HepG2 (cell line): ENCODE measurements around the gene PRPF18. TPM values are rescaled to one million over a fixed set of nuclear protein-coding genes. Genes with fewer than 3 reads are reported as not detected.

ENCODE experiments used
- ATAC-seq: fragments of 200-7000 bp; cut with Tn5 transposase; 3 replicates; pipeline ENCODE4 v1.9.1; 2020; ENCODE audit warnings: mild to moderate bottlenecking, moderate library complexity
- BruUV-seq: library from RNA; stranded (reverse); fragments of 400-500 nt; replicated peaks from 2 replicates; lab custom pipeline; 2021; lab: Mats Ljungman, UMichigan
- CTCF ChIA-PET: fragments of 300-600 bp; formaldehyde crosslinking; extraction: SDS; loops from one replicate; lab custom pipeline; 2021; ENCODE audit warnings: low total read pairs, inconsistent platforms, low intra/inter-chr PET ratio; lab: Yijun Ruan, JAX
- POLR2A ChIA-PET: fragments of 350-600 bp; sonication (Branson Sonifier 250); formaldehyde crosslinking; loops from one replicate; lab custom pipeline; 2020; ENCODE audit warnings: antibody characterized with exemption, inconsistent platforms; lab: Yijun Ruan, JAX
- DNase-seq: peaks from one replicate; pipeline ENCODE4 v3.0.0-alpha.2; 2015; ENCODE audit warnings: low spot score
- FAIRE-seq: peaks from 3 replicates; lab custom pipeline; 2011; peaks lifted over from hg19 to GRCh38; lab: Jason Lieb, UNC
- H2AFZ ChIP-seq: one replicate; pipeline ENCODE4 v1.6.1; 2011; ENCODE audit warnings: low read length, inconsistent platforms
- H3K27ac ChIP-seq: fragments of 300-600 bp; 3 replicates; pipeline ENCODE4 v1.8.0; 2011; ENCODE audit warnings: mixed run types, mild to moderate bottlenecking, mixed read lengths, low read length, inconsistent platforms; ENCODE audit not compliant: insufficient read depth; ENCODE audit errors: extremely low read length
- H3K27me3 ChIP-seq, 2 experiments: fragments of 200-600 bp in 1 of 2; 2 replicates in 1 of 2; 3 replicates in 1 of 2; pipeline versions ENCODE4 v1.6.0 to v1.8.0; 2011; ENCODE audit warnings: low read length in 2 of 2, mild to moderate bottlenecking in 2 of 2, moderate library complexity in 2 of 2, inconsistent platforms in 1 of 2; ENCODE audit not compliant: insufficient read depth in 2 of 2, control insufficient read depth in 1 of 2
- H3K36me3 ChIP-seq, 2 experiments: fragments of 200-600 bp in 1 of 2; replicated peaks in 1 of 2; 2 replicates in 1 of 2; 3 replicates in 1 of 2; pipeline versions ENCODE4 v1.5.1 to v1.8.0; 2011; ENCODE audit warnings: low read length in 2 of 2, inconsistent platforms in 1 of 2; ENCODE audit not compliant: insufficient read depth in 2 of 2, control insufficient read depth in 1 of 2
- H3K4me1 ChIP-seq: 2 replicates; pipeline ENCODE4 v1.5.1; 2012; ENCODE audit warnings: low read length, inconsistent platforms; ENCODE audit not compliant: insufficient read depth
- H3K4me2 ChIP-seq: 2 replicates; pipeline ENCODE4 v1.6.0; 2011; ENCODE audit warnings: low read depth, low read length, inconsistent platforms
- H3K4me3 ChIP-seq, 3 experiments: fragments of 200-600 bp in 1 of 3; sonication (generic), shearing (Covaris generic) in 1 of 3; replicated peaks in 1 of 3; 2 replicates each; pipeline ENCODE4 v1.5.1; 2011 to 2016; ENCODE audit warnings: low read length in 3 of 3, inconsistent platforms in 2 of 3, low read depth in 2 of 3, mild to moderate bottlenecking in 2 of 3, control low read depth in 1 of 3, mixed read lengths in 1 of 3; ENCODE audit not compliant: insufficient read depth in 1 of 3
- H3K79me2 ChIP-seq: one replicate; pipeline ENCODE4 v1.6.1; 2011; ENCODE audit warnings: low read length, inconsistent platforms; ENCODE audit not compliant: insufficient read depth
- H3K9ac ChIP-seq: 2 replicates; pipeline ENCODE4 v1.6.0; 2011; ENCODE audit warnings: mild to moderate bottlenecking, low read depth, low read length, inconsistent platforms; ENCODE audit not compliant: insufficient read depth
- H3K9me3 ChIP-seq: 2 replicates; pipeline ENCODE4 v1.5.1; 2012; ENCODE audit warnings: mild to moderate bottlenecking, low read length
- H4K20me1 ChIP-seq: 2 replicates; pipeline ENCODE4 v1.6.0; 2011; ENCODE audit warnings: inconsistent platforms, mild to moderate bottlenecking, low read length, moderate library complexity; ENCODE audit not compliant: insufficient read depth
- GATA4 ChIP-seq: sonication (generic); IDR thresholded peaks from 2 replicates; pipeline ENCODE4 v1.6.1; 2016; ENCODE audit warnings: antibody characterized with exemption, low read depth, borderline replicate concordance
- ISX ChIP-seq: sonication (generic); formaldehyde crosslinking; conservative IDR thresholded peaks from 2 replicates; pipeline ENCODE4 v1.5.0; 2020; ENCODE audit warnings: missing genetic modification reagents
- PRMT3 ChIP-seq: sonication (generic); formaldehyde crosslinking; IDR thresholded peaks from 2 replicates; pipeline ENCODE4 v1.8.1; 2022; ENCODE audit warnings: low read depth, mild to moderate bottlenecking, moderate library complexity, missing genetic modification reagents, borderline replicate concordance
- SRY ChIP-seq: sonication (generic); formaldehyde crosslinking; IDR thresholded peaks from 2 replicates; pipeline ENCODE4 v1.8.0; 2022; ENCODE audit warnings: mild to moderate bottlenecking, missing genetic modification reagents
- ZNF510 ChIP-seq: sonication (generic); formaldehyde crosslinking; IDR thresholded peaks from 2 replicates; pipeline ENCODE4 v1.4.0; 2020; ENCODE audit warnings: low read depth, mild to moderate bottlenecking, missing genetic modification reagents
- WGBS: methylation state at CpG from one replicate; pipeline ENCODE4 v1.1.6; 2017; ENCODE audit warnings: low lambda C conversion rate; 5-methylcytosine and 5-hydroxymethylcytosine counted together
- in situ Hi-C: cut with HindIII; loops from 2 replicates; pipeline ENCODE4 v1.10.0; 2017; ENCODE audit warnings: low pct_unique_long_range_greater_than_20kb; ENCODE audit not compliant: extremely low pct_ligation_motif_present
- intact Hi-C: fragments of 100-400 bp; cut with micrococcal nuclease; formaldehyde crosslinking; loops from one replicate; pipeline ENCODE4 v1.10.0; 2022; ENCODE audit not compliant: unreplicated experiment
- polyA plus RNA-seq, 8 experiments: library from polyadenylated mRNA; depleted of rRNA in 3 of 8; stranded (reverse) in 7 of 8; unstranded in 1 of 8; fragments of >200 nt; fragmentation: Illumina TruSeq in 4 of 8; extraction: Trizol in 4 of 8; gene quantifications; 2 replicates each; pipeline versions ENCODE4 v1.2.1 to v1.2.3, GENCODE V29; 2011 to 2016; ENCODE audit warnings: low read depth in 4 of 8, missing spikeins in 1 of 8, mixed read lengths in 1 of 8; ENCODE audit not compliant: insufficient read depth in 1 of 8
- total RNA-seq, 5 experiments: library from RNA; depleted of rRNA; stranded (reverse); fragments of >200 nt; fragmentation: Illumina TruSeq; extraction: Trizol; gene quantifications; 2 replicates each; pipeline ENCODE4 v1.2.3, GENCODE V29; 2016; ENCODE audit warnings: low read depth in 1 of 5
- TF ChIP-seq, protein P1 (sequence below): sonication (generic); formaldehyde crosslinking; IDR thresholded peaks from 2 replicates; pipeline ENCODE4 v1.4.0; 2020; ENCODE audit warnings: missing genetic modification reagents
- TF ChIP-seq, protein P2 (sequence below): sonication (generic); formaldehyde crosslinking; IDR thresholded peaks from 2 replicates; pipeline ENCODE4 v1.8.0; 2022; ENCODE audit warnings: low read depth, missing genetic modification reagents

Gene PRPF18
- total and polyA plus RNA-seq, 2 of the 13 experiments (the other 11 are each of a cell fraction or from before 2014, with no cell fraction given), result 6.1 to 17.2 TPM

DNA sequence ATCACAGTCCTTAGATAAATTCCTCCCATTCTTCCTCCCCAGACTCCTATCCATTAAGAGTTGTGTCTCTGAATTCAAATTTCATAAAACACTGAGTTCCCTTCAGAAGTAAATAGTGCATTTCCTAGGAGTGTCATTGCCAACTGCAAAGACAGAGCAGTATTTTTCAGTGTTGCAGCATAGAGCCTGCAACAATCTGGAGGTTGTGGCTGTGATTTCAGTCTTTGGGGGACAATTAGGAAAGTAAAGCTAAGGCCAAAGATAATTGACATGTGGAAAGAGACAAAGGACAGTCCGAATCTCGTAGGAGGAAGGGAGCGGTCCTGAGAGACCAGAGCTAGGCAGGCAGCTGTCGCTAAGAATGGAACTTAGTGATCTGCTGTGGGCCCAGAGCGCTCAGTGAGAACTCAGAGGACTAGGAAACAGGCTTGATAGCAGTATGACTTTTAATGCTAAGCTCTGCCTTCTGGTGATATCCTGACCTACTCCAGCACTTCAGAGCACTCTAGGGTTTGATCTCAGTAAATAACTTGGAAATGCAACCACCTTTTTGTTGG is 46.2 kb downstream of the PRPF18 start (continued):
- TF ChIP-seq, protein P1, sequence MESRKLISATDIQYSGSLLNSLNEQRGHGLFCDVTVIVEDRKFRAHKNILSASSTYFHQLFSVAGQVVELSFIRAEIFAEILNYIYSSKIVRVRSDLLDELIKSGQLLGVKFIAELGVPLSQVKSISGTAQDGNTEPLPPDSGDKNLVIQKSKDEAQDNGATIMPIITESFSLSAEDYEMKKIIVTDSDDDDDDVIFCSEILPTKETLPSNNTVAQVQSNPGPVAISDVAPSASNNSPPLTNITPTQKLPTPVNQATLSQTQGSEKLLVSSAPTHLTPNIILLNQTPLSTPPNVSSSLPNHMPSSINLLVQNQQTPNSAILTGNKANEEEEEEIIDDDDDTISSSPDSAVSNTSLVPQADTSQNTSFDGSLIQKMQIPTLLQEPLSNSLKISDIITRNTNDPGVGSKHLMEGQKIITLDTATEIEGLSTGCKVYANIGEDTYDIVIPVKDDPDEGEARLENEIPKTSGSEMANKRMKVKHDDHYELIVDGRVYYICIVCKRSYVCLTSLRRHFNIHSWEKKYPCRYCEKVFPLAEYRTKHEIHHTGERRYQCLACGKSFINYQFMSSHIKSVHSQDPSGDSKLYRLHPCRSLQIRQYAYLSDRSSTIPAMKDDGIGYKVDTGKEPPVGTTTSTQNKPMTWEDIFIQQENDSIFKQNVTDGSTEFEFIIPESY (CRISPR knock-in tag), result no peak
- TF ChIP-seq SRY (CRISPR knock-in tag), result no peak
- TF ChIP-seq, protein P2, sequence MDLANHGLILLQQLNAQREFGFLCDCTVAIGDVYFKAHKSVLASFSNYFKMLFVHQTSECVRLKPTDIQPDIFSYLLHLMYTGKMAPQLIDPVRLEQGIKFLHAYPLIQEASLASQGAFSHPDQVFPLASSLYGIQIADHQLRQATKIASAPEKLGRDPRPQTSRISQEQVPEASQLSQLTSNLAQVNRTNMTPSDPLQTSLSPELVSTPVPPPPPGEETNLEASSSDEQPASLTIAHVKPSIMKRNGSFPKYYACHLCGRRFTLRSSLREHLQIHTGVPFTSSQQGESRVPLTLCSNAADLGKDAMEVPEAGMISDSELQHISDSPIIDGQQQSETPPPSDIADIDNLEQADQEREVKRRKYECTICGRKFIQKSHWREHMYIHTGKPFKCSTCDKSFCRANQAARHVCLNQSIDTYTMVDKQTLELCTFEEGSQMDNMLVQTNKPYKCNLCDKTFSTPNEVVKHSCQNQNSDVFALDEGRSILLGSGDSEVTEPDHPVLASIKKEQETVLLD (CRISPR knock-in tag), result no peak

DNA sequence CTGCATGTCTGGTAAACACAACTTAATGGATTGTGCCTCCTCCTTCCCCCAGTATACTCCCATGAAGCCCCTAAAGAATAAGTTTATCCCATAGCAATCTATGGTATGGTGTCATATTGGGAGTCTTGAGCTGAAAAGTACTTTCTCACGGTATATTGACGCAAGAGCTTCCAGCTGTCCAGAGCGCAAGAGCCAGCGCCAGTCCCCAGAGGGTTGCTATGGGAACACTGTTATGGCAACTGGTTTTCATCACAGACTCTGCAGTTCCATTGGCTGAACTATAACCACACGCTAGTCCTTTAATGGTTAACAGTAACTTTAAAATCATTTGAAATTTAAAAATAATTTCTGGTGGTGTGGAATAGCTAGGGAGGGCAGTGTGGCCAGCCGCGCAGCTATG is 46.9 kb downstream of the PRPF18 start:
- Histone ChIP-seq H3K4me3 (no peak overlapping the region), H3K9me3 (no peaks in the 10 kb centered on the region), H3K79me2 (no peaks in the 10 kb centered on the region), H3K4me2 (no peak overlapping the region), H2AFZ (no peak overlapping the region), H3K36me3 (peaks cover 5% of the 10 kb centered on the region in 2 experiments; a peak in 4 of 5 replicates), H3K4me1 (no peaks in the 10 kb centered on the region), H4K20me1 (no peaks in the 10 kb centered on the region), H3K9ac (no peak overlapping the region), H3K27me3 (no peaks in the 10 kb centered on the region), H3K27ac (no peak overlapping the region)
- intact Hi-C loops (no loop called here), in situ Hi-C loops (no loop called here)
- no TSS peak for BruUV-seq
- TF ChIP-seq ZNF510 (CRISPR knock-in tag), result no peak
- TF ChIP-seq PRMT3 (CRISPR knock-in tag), result no peak
- TF ChIP-seq ISX (CRISPR knock-in tag), result no peak
- TF ChIP-seq GATA4, result no peak
- ChIA-PET POLR2A (no interaction called here), CTCF (no interaction called here)
- DNase-seq (no peak), FAIRE-seq (no peak), ATAC-seq (no peak)
- 98% methylated on average over 7 of the region's 7 CpGs for WGBS
